A204.1 (cell line): ENCODE measurements around the gene LRRC3.

Source experiments
- FAIRE-seq: peaks from 2 replicates; lab custom pipeline; 2012; peaks lifted over from hg19 to GRCh38; lab: Jason Lieb, UNC

LRRC3 gene

GRCh38 chr21:44480200-44481053 is 25.1 kb downstream of the LRRC3 start:
- no peak for FAIRE-seq

DNA sequence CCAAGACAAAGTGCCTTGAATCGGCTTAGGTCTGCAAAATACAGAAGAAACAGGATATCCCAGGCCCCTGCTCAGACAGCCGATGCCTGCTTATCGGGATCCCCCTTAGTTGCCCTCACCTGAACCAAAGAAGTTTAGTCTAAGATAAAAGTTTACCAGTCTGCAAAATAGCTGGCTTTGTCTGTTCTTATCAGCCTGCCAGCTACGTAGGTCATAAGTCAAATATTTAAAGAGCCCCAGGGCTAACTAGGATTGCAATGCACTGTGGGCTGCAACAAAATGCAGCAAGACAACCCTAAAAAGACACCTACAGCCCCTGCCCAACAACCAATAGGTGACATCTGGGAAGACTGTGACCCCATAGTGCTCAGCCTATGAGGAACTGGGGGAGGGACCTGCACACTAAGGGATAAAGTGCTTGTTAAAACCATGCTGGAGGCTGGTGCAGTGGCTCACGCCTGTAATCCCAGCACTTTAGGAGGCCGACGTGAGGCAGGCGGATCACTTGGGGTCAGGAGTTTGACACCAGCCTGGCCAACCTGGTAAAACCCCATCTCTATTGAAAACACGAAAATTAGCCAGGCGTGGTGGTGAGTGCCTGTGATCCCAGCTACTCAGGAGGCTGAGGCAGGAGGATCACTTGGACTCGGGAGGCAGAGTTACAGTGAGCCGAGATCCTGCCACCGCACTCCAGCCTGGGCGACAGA is 27.4 kb downstream of the LRRC3 start:
- FAIRE-seq, result no peak

GRCh38 chr21:44483288-44484237 is 28.3 kb downstream of the LRRC3 start:
- no peak for FAIRE-seq

DNA sequence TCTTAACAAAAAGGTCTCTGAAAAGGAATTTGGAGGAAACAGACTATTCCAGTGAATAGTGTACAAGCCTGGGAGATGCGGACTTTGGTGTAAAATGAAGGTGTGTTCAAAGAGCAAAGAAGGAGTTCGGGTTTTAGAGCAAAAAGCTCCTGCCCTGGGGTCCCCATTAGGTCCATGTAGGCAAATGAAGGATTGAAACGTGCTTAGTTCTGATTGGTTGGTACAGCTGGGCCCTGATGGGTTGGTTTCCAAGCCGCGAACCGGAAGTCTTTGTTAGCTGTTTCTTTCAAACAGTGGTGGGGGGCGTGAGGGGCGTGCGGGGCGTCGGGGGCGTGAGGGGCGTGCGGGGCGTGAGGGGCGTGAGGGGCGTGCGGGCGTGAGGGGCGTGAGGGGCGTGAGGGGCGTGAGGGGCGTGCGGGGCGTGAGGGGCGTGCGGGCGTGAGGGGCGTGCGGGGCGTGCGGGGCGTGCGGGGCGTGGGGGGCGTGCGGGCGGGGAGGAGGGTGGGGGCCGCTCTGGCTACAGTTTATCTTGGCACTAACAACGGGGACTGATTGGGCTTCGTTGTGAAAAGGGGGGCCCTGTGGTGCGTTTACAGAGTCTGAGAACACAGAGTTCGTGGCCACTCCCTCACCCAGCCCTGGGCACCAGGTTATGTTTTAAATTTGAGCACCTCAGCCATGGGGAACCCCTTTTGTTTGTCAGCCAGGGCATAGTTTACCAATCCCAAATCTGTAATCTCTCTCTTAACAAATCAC is 29.4 kb downstream of the LRRC3 start:
- no peak for FAIRE-seq

GRCh38 chr21:44485254-44485793 is 30.0 kb downstream of the LRRC3 start:
- no peak for FAIRE-seq

DNA sequence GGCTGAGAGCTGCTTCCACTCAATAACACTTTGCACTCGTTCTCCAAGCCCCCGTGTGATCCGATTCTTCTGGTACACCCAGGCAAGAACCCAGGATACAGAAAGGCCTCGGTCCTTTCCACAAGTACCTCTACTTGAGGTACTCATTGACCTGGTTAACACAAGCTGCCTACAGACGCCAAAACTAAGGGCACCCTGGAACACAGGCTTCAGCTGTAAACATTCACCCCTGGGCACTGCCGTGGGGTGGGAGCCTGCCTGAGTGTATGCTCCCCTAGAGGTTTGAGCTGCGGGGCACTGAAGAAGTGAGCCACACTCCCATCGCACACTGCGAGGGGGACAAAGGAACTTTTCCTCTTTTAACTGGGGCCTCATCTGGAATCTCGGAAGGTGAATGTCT is 30.5 kb downstream of the LRRC3 start:
- no peak for FAIRE-seq

DNA sequence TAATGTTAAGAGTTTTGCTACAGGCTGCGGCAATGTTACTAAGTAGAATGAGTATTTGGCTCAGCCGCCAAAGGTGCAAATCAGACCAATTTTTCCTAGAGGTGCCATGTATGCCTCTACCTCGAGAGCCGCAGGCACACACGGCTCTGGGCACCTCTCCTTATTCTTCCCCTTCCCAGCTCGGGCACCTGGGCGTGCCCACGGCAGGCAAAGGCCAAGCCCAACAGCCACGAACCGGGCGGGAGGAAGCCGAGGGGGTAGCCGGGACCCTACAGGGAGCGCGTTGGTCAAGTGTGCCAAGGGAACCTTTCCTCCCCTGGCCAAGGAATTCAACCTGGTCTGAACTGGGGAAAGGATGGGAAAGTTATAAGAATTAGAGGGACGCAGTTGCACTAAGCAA is 31.0 kb downstream of the LRRC3 start:
- no peak for FAIRE-seq

DNA sequence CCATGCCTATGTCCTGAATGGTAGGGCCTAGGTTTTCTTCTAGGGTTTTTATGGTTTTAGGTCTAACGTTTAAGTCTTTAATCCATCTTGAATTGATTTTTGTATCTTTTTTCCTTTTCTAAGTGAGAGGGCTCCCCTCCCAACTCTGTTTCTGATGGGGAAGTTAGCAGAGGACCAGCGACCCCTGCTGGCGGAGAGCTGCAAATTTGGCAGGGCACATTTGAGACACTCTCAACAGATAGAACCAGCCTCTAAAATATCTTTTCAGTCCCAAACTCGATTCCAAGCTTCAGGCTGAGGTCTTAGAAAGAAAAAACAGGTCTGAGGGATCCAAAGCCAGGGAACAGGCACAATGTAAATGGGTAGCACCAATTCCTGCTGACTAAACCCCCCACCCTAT is 32.5 kb downstream of the LRRC3 start:
- no peak for FAIRE-seq

GRCh38 chr21:44489962-44490361 is 34.7 kb downstream of the LRRC3 start:
- no peak for FAIRE-seq

DNA sequence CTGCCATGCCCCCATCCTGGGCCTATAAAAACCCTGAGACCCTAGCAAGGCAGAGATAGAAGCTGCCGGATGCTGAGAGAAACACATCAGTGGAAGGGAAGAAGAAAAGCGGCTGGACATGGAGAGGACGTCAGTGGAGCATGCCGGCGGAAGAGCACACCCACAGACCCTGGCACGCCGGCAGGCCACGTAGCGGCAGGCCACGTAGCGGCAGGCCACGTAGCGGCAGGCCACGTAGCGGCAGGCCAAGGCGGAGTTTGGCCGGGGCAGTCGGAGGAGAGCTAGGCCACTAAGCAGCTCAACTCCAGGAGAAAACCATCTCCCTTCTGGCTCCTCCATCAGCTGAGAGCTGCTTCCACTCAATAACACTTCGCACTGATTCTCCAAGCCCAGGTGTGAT is 35.1 kb downstream of the LRRC3 start:
- FAIRE-seq, result no peak

DNA sequence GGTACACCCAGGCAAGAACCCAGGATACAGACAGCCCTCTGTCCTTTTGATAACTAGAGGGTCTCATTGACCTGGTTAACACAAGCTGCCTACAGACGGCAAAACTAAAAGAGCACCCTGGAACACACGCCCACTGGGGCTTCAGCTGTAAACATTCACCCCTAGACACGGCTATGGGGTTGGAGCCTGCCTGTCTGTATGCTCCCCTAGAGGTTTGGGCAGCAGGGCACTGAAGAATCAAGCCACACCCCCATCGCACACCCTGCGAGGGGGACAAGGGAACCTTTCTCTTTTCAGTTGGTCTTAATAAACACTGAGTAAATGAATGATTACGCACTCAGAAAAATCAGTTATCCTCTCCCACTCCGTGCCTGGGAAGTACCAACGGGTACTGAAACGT is 35.5 kb downstream of the LRRC3 start:
- FAIRE-seq, result no peak

- no peak for FAIRE-seq
These were observed 37.5 kb downstream of the LRRC3 start for GRCh38 chr21:44492567-44493385.

GRCh38 chr21:44494418-44494817 is 39.1 kb downstream of the LRRC3 start:
- no peak for FAIRE-seq

- FAIRE-seq, result no peak
These were observed 39.6 kb downstream of the LRRC3 start for GRCh38 chr21:44494956-44495355.

GRCh38 chr21:44495611-44496563 is 40.6 kb downstream of the LRRC3 start:
- FAIRE-seq, result no peak

DNA sequence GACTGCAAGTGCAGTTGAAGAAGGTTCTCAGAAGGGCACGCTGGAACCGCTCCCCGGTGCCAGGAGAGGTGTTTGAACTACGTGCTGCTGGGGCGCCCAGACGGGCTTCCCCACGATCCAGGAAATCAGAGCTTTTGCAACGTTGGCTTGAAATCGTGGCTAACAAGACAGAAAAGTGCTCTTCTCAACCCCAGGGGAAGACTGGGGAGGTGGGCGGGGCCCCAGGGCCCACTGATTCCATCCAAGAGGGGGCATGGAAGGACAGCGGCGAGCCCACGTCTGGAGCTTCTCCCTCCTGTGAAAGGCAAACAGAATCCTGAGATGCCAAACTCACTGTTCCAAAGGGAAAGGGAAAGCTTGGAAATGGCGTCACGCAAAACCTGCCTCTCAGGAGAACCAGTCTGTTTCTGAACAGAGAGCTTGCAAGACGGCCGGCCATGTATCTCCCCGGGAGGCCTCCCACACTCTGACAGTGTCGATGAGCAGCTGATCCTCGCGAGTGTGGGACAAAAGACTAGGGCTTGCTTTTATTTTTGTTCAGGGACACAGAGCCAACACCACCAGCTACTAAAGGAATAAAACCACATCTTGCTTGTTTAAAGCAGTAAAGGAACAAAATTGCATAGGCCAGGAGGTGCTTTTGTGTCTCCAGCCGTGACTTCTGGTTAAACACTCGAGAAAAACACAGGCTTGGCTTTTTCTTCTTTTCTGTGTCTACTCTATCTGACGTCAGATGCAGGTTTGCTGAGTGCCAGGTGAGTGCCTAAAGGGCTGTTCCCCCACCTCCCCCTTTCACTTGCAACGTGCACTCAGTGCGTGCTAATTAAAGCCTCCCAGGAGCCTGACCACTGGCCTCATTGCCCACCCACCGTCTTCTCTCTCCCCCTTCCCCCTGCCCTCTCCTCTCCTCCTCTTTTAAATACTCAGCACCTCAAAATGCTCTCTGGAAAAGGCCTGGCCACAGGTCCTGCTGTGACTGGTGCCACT is 41.5 kb downstream of the LRRC3 start:
- no peak for FAIRE-seq

DNA sequence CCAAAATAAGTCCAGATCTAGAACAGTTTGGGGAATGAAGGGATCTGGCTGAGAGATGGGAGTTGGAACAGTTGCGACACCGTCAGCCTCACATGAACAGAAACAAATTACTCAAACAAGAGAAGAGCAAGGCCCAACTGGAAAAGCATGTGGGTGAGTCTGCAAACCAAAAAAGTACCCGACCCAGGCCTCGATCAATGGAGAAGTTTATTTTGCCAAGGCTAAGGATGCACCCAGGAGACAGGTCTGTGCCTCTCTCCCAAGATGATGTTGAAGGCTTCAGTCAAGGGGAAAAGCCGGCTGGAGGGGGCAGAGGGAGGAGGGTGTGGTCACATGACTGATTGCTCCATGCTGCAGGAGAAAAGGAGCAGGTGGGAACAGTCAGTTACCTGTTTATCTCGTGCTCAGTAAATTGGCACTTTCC is 42.4 kb downstream of the LRRC3 start:
- FAIRE-seq, result no peak
